LHCN-M2 (cell line): ENCODE data around the gene ZNF681. TPM values are rescaled to one million over a fixed set of nuclear protein-coding genes. Genes with fewer than 3 reads are reported as not detected.
"Not testable (repeated sequence)": the region's sequence is repeated elsewhere in the genome, so short reads cannot be mapped to it uniquely, and the experiment has no call there.

Experiments used
- DNase-seq: peaks from one replicate; pipeline ENCODE4 v3.0.0-alpha.2; 2012; ENCODE audit warnings: low read depth
- total RNA-seq: library from RNA; depleted of rRNA; stranded (reverse); fragments of >200 nt; gene quantifications from 2 replicates; pipeline ENCODE4 v1.2.3, GENCODE V29; 2014

Gene ZNF681
- total RNA-seq, 1 experiment from 2014 or later: 4.5 TPM

GRCh38 chr19:23774106-23774505, 15.4 kb upstream of the ZNF681 start:
- DNase-seq: no peak

- DNase-seq: no peak
Observed at GRCh38 chr19:23772675-23773063, 14.0 kb upstream of the ZNF681 start.

GRCh38 chr19:23771761-23772674, 13.3 kb upstream of the ZNF681 start:
- no peak for DNase-seq

- no peak for DNase-seq
Observed at GRCh38 chr19:23771316-23771715, 12.6 kb upstream of the ZNF681 start.

GRCh38 chr19:23770672-23771250, 12.1 kb upstream of the ZNF681 start:
- no peak for DNase-seq

- DNase-seq: no peak
Observed at GRCh38 chr19:23769691-23770468, 11.2 kb upstream of the ZNF681 start.

GRCh38 chr19:23766951-23767350, 8.3 kb upstream of the ZNF681 start:
- no peak for DNase-seq

- no peak for DNase-seq
Observed at GRCh38 chr19:23764781-23765180, 6.1 kb upstream of the ZNF681 start.

- DNase-seq: peak; percentile 52
Observed at GRCh38 chr19:23762884-23763711, 4.4 kb upstream of the ZNF681 start.

- no peak for DNase-seq
Observed at GRCh38 chr19:23762548-23762883, 3.8 kb upstream of the ZNF681 start.

GRCh38 chr19:23760326-23760725, 1.6 kb upstream of the ZNF681 start:
- DNase-seq: not testable (repeated sequence)

- not testable (repeated sequence) for DNase-seq
Observed at GRCh38 chr19:23743633-23744232, 15.0 kb downstream of the ZNF681 start.

GRCh38 chr19:23730729-23731465, 27.8 kb downstream of the ZNF681 start:
- not testable (repeated sequence) for DNase-seq

- DNase-seq: not testable (repeated sequence)
Observed at GRCh38 chr19:23724161-23724560, 34.5 kb downstream of the ZNF681 start.

GRCh38 chr19:23718802-23719201, 39.9 kb downstream of the ZNF681 start:
- DNase-seq: no peak

GRCh38 chr19:23716792-23717191, 41.9 kb downstream of the ZNF681 start:
- DNase-seq: peak; percentile 14

- no peak for DNase-seq
Observed at GRCh38 chr19:23709347-23709746, 49.3 kb downstream of the ZNF681 start.

GRCh38 chr19:23706657-23707056, 52.0 kb downstream of the ZNF681 start:
- no peak for DNase-seq

GRCh38 chr19:23699521-23699860, 59.2 kb downstream of the ZNF681 start:
- no peak for DNase-seq
